Ovary (tissue), 9 donors: ENCODE measurements around the gene NENF. TPM values are rescaled to one million over a fixed set of nuclear protein-coding genes. Genes with fewer than 3 reads are reported as not detected.

Source experiments
- DNase-seq, 5 donors: peaks; one replicate each; pipeline ENCODE4 v3.0.0-alpha.2; 2019 to 2020
- H3K27ac ChIP-seq, 2 donors: fragments of 200-600 bp; one replicate each; pipeline versions ENCODE4 v1.5.1 to v1.8.0; 2019 to 2022
- H3K27me3 ChIP-seq: fragments of 200-600 bp; one replicate; pipeline ENCODE4 v1.8.0; 2022
- H3K36me3 ChIP-seq: fragments of 200-600 bp; sonication (generic); one replicate; pipeline ENCODE4 v1.5.1; 2019
- H3K4me1 ChIP-seq: one replicate; pipeline ENCODE4 v1.8.1; 2013; ENCODE audit warnings: mild to moderate bottlenecking, moderate library complexity; ENCODE audit not compliant: insufficient read depth
- H3K4me3 ChIP-seq: fragments of 200-600 bp; sonication (generic); one replicate; pipeline ENCODE4 v1.5.1; 2017
- H3K9me3 ChIP-seq, 2 donors: fragments of 200-600 bp in 1 of 2; sonication (generic) in 1 of 2; one replicate each; pipeline versions ENCODE4 v1.5.1 to v1.8.1; 2013 to 2019; ENCODE audit warnings: mild to moderate bottlenecking in 1 of 2, moderate library complexity in 1 of 2
- EP300 ChIP-seq: sonication (generic); formaldehyde crosslinking; IDR thresholded peaks from one replicate; pipeline ENCODE4 v1.6.1; 2017; ENCODE audit warnings: antibody characterized with exemption
- POLR2A ChIP-seq: fragments of 450-650 bp; IDR thresholded peaks from one replicate; pipeline ENCODE4 v1.6.1; 2017; ENCODE audit warnings: antibody characterized with exemption, mild to moderate bottlenecking, moderate library complexity
- WGBS, 3 donors: extraction: QIAGEN DNeasy Blood & Tissue Kit in 1 of 3; methylation state at CpG; one replicate each; pipeline versions ENCODE4 v1.1.5 to v1.1.7; 2013 to 2017; 5-methylcytosine and 5-hydroxymethylcytosine counted together
- intact Hi-C, 4 donors: fragments of 100-400 bp; cut with DNase I; formaldehyde crosslinking; loops; one replicate each; pipeline versions ENCODE4 v1.11.0 to v1.15.1; 2022 to 2023
- polyA plus RNA-seq, 2 donors: library from polyadenylated mRNA; stranded (reverse); fragments of 200-250 nt in 1 of 2; fragments of 350-450 nt in 1 of 2; fragmentation: Illumina TruSeq in 1 of 2; extraction: RNeasy Lipid Tissue Mini Kit (QIAGEN cat#74804) in 1 of 2; gene quantifications; one replicate each; pipeline ENCODE4 v1.2.3, GENCODE V29; 2013 to 2014
- total RNA-seq, 7 donors: library from RNA; depleted of rRNA in 2 of 7; stranded (reverse); fragments of >200 nt in 2 of 7; fragmentation: NEBNext Ultra II Directional in 3 of 7; extraction: Animal tissue kit (Norgen Biotek cat#: 25700) in 3 of 7; gene quantifications; one replicate each; pipeline versions ENCODE4 v1.1.0 to v1.2.4, GENCODE V29; 2016 to 2023
- TF ChIP-seq, protein P1 (sequence below), 3 donors: fragments of 450-650 bp in 2 of 3; fragments of 200-600 bp in 1 of 3; IDR thresholded peaks; one replicate each; pipeline versions ENCODE4 v1.5.1 to v1.8.0; 2016 to 2022; ENCODE audit warnings: antibody characterized with exemption in 3 of 3, mild to moderate bottlenecking in 1 of 3
- donor health status: DM: no; HTN: no; CAD: no; lungs with moderate emphysema.
- donor health status: DM: no; HTN: no; CAD: no.
- donor health status: Bipolar disorder and iron deficiency.
- donor health status: DM: yes; HTN: yes; CAD: no.
- donor health status: DM: no; HTN: no; CAD: no.
- donor health status: DM: yes; HTN: yes; CAD: no.

The NENF gene
- total and polyA plus RNA-seq, 9 donors: 84.7 to 192 (median 102) TPM

DNA sequence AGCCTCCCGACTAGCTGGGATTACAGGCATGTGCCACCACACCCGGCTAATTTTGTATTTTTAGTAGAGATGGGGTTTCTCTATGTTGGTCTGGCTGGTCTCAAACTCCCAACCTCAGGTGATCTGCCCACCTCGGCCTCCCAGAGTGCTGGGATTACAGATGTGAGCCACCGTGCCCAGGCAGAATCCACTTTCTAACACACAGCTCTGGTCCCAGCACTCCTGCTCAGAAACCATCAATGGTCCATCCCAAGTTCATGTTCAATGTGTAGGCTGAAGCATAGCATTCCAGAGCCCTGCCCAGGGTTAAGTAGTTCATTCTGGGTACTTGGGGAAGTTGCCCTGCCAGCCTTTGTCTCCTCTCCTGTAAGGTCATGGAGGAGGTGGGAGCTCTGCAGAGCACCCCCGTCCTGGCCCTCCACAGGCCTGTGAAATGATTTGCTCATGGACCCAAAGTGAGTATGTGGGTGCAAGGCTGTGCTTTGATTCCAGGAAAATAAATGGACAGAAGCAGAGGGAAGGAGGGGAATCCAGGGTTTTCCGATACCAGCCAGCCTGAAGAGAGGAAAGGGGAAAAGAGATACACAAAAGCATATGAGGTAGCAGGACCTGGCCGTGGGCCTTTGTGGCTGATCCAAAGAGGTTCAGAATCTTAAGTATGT lies 55.2 kb downstream of the NENF start:
- intact Hi-C loops: no loop called here
- Histone ChIP-seq H3K4me3 (no peak overlapping the region), H3K4me1 (peaks cover 1% of the 10 kb centered on the region), H3K9me3 (no peaks in the 10 kb centered on the region), H3K27ac (no peak overlapping the region), H3K27me3 (no peaks in the 10 kb centered on the region), H3K36me3 (no peaks in the 10 kb centered on the region)
- DNase-seq: no peak
- TF ChIP-seq EP300 (no peak), POLR2A (no peak)
- TF ChIP-seq, protein P1, sequence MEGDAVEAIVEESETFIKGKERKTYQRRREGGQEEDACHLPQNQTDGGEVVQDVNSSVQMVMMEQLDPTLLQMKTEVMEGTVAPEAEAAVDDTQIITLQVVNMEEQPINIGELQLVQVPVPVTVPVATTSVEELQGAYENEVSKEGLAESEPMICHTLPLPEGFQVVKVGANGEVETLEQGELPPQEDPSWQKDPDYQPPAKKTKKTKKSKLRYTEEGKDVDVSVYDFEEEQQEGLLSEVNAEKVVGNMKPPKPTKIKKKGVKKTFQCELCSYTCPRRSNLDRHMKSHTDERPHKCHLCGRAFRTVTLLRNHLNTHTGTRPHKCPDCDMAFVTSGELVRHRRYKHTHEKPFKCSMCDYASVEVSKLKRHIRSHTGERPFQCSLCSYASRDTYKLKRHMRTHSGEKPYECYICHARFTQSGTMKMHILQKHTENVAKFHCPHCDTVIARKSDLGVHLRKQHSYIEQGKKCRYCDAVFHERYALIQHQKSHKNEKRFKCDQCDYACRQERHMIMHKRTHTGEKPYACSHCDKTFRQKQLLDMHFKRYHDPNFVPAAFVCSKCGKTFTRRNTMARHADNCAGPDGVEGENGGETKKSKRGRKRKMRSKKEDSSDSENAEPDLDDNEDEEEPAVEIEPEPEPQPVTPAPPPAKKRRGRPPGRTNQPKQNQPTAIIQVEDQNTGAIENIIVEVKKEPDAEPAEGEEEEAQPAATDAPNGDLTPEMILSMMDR (IDR thresholded peaks at IDR 0.05): no peak
- WGBS, 3 donors: 83 to 89% (median 86%) methylated on average over 7 of the region's 7 CpGs

DNA sequence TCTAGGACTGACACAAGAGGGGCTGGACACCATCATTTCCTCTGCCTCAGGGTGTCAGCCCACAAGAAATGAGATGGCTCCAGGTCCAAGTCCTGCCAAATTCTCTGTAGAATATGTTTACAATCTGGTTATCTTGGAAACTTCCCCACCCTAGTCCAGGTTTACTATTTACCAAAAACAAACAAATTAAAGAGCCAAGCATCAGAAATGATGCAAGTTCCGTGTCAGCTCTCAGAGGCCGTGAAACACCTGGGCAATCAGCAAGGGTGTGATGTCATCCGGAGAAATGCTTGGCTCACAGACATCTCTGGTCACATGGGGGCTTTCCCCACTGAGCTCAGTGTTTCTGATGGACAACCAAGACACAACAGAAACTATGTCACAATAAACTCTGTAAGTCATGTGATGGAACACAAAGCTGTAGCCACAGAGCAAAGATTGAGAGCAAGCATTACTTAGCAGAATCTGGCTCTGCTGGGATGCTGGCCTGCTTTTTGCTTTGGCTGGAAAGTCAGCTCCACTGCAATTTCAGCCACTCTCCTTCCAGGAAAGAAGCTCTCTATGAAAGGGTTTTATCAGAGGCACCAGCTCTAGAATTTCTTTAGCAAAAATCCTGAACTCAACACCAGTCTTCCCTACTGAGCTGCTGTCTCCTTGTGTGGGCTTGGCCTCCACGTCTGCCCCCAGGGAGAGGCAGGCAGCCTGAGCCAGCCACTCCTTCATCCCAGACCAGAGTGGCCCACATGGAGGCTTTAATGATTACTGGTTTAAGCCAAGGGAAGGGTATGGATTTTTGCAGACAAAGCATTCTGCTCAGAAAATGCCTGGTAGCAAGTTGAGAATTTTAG lies 55.9 kb downstream of the NENF start:
- no peak overlapping the region for H3K4me3 ChIP-seq
- DNase-seq: peak in 1 of 5 donors; percentile 62
- no peak overlapping the region for H3K27ac ChIP-seq
- no peaks in the 10 kb centered on the region for H3K9me3 ChIP-seq
- no peaks in the 10 kb centered on the region for H3K27me3 ChIP-seq
- no peaks in the 10 kb centered on the region for H3K36me3 ChIP-seq
- H3K4me1 ChIP-seq: peaks cover 1% of the 10 kb centered on the region
- WGBS, 3 donors: 29 to 42% (median 38%) methylated on average over 4 of the region's 4 CpGs
- TF ChIP-seq EP300: no peak
- intact Hi-C loops: no loop called here

DNA sequence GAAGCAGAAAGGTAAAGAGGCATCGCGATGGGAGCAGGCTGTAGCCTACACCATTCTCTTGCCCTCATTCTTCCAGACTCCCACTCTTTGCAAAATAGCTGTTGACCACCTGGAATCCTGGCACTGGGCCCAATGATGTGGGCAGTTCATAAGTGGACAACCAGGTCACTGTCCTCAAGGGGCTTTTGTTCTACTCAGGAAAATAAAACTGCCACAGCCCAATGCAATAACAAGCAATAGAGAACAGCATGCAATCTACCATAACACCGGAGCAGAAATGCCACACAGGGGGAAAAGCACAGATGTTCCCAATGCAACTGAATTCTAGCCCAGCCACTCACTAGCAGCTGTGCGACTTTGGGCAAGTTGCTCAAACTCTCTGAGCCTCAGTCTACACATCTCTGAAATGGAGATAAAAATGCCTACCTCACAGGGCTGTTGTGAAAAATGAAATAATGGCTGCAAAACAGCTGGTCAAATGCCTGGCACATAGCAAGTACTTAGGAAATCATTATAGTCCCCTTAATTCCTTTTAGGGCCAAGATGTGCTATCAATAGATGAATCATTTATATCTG lies 56.7 kb downstream of the NENF start:
- DNase-seq: no peak
- Histone ChIP-seq H3K27me3 (no peaks in the 10 kb centered on the region), H3K9me3 (no peaks in the 10 kb centered on the region), H3K27ac (no peak overlapping the region), H3K36me3 (no peaks in the 10 kb centered on the region), H3K4me3 (no peak overlapping the region), H3K4me1 (peaks cover 1% of the 10 kb centered on the region)
- WGBS, 3 donors: 85 to 92% (median 92%) methylated on average over 4 of the region's 4 CpGs
- TF ChIP-seq EP300: no peak
- no peak for TF ChIP-seq POLR2A
- TF ChIP-seq, protein P1 (IDR thresholded peaks at IDR 0.05): no peak
- intact Hi-C loops: no loop called here

DNA sequence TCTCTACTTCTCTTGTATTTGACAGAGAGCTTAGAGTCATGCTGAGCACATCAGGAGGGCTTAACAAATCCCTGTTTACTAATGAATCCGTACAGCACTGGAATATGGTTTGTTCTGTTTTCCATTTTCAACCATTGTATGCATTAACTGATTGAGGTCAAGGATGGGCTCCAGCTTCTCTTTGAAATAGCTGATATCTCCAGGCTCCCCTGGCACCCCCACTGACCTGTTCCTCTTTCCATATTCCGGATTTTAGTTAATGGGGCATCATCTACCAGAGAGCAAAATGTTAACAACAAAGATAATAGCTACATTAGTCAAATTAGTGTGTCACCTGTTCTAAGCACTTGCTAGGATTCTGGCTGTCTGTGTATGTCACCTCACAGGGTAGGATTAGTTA lies 57.6 kb downstream of the NENF start:
- H3K4me3 ChIP-seq: no peak overlapping the region
- TF ChIP-seq POLR2A (no peak), EP300 (no peak)
- TF ChIP-seq, protein P1 (IDR thresholded peaks at IDR 0.05): no peak
- no peak for DNase-seq
- WGBS, 3 donors: 64 to 84% (median 75%) methylated on average over 2 of the region's 2 CpGs
- no peaks in the 10 kb centered on the region for H3K9me3 ChIP-seq
- intact Hi-C loops: no loop called here
- no peak overlapping the region for H3K27ac ChIP-seq
- peaks cover 1% of the 10 kb centered on the region for H3K4me1 ChIP-seq
- no peaks in the 10 kb centered on the region for H3K27me3 ChIP-seq
- H3K36me3 ChIP-seq: no peaks in the 10 kb centered on the region
